Lower leg skin (tissue), 3 donors: ENCODE data around the gene USP25.

Experiments
- POLR2A ChIP-seq, 2 donors: fragments of 450-650 bp; IDR thresholded peaks; one replicate each; pipeline ENCODE4 v1.6.1; 2016 to 2017; ENCODE audit warnings: antibody characterized with exemption in 2 of 2, mild to moderate bottlenecking in 1 of 2, moderate library complexity in 1 of 2
- TF ChIP-seq, protein P1 (sequence below), 3 donors: fragments of 450-650 bp; IDR thresholded peaks; one replicate each; pipeline ENCODE4 v1.5.1; 2016; ENCODE audit warnings: antibody characterized with exemption in 3 of 3, mild to moderate bottlenecking in 3 of 3, moderate library complexity in 2 of 3

DNA sequence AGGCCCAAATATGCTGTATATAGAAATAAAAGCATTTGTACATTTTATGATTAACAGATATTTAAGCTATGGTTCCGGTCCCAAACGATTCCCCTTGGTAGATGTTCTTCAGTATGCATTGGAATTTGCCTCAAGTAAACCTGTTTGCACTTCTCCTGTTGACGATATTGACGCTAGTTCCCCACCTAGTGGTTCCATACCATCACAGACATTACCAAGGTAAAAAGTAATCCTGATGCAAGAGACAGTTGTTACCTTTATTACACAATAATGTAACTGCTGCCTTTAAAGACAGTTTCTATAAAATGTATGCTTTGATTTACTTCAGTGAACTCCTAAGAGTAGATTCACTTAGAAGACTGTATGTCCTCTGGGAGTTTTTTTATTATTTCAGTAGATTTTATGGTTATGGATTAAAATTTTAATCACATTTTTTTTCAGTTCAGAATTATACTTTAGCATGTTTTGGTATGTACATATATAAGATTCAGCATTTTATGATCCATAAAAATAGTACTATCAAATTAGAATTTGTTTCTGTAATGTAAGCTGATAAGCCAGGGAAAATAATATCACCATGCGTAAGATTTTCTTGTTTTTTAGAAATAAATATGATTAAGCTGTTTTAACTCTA lies 96.5 kb downstream of the USP25 start:
- TF ChIP-seq, protein P1, sequence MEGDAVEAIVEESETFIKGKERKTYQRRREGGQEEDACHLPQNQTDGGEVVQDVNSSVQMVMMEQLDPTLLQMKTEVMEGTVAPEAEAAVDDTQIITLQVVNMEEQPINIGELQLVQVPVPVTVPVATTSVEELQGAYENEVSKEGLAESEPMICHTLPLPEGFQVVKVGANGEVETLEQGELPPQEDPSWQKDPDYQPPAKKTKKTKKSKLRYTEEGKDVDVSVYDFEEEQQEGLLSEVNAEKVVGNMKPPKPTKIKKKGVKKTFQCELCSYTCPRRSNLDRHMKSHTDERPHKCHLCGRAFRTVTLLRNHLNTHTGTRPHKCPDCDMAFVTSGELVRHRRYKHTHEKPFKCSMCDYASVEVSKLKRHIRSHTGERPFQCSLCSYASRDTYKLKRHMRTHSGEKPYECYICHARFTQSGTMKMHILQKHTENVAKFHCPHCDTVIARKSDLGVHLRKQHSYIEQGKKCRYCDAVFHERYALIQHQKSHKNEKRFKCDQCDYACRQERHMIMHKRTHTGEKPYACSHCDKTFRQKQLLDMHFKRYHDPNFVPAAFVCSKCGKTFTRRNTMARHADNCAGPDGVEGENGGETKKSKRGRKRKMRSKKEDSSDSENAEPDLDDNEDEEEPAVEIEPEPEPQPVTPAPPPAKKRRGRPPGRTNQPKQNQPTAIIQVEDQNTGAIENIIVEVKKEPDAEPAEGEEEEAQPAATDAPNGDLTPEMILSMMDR (IDR thresholded peaks at IDR 0.05), result no peak
- TF ChIP-seq POLR2A (IDR thresholded peaks at IDR 0.05), result no peak
